HS-5 (cell line): ENCODE results near the gene MS4A4E.
"Not testable (repeated sequence)": the region's sequence is repeated elsewhere in the genome, so short reads cannot be mapped to it uniquely, and the experiment has no call there.

Experiments
- DNase-seq: peaks from one replicate; pipeline ENCODE4 v3.0.0-alpha.2; 2012; ENCODE audit warnings: low read depth

Gene MS4A4E

GRCh38 chr11:60221181-60221580, 21.8 kb downstream of the MS4A4E start:
- DNase-seq: no peak

GRCh38 chr11:60214386-60214785, 28.6 kb downstream of the MS4A4E start:
- no peak for DNase-seq

GRCh38 chr11:60211206-60211605, 31.7 kb downstream of the MS4A4E start:
- no peak for DNase-seq

DNA sequence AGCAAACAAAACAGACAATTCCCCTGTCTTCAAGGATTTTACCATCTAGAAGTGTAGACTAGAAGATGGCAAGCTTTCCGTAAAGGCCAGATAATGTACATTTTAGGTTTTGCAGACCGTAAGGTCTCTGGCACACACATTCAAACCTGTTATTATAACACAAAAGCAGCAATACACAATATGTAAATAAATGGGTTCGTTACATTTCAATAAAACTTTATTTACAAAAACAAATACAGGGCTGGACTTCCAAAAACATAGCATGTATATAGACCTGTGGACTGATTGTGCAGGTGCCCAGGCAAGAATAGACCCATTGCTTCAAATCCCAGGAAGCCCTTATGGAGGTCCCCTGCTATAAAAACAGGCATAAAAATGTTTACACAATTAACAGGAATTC, 33.0 kb downstream of the MS4A4E start:
- DNase-seq: no peak

- no peak for DNase-seq
These were observed 34.0 kb downstream of the MS4A4E start for GRCh38 chr11:60208951-60209350.

GRCh38 chr11:60208146-60208895, 34.6 kb downstream of the MS4A4E start:
- DNase-seq: no peak

- no peak for DNase-seq
These were observed 36.3 kb downstream of the MS4A4E start for GRCh38 chr11:60206616-60207015.

DNA sequence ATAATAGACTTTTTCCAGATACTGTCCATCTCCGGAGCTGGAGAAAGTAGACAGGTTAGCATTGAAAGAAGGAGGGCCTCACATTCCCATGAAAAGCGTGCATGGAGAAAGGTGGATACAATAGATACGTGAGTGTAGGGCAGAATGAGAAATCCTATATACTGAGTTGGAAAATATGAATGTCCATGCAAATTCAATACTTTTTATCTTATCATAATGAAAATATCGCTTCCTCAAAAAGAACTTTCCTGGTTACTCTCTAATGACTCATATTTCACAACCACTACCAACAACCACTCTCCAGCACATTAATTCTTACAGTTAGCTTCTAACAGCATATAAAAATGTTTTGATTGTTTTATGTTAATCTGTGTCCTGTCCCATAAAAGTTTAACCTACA, 38.0 kb downstream of the MS4A4E start:
- DNase-seq: no peak

- not testable (repeated sequence) for DNase-seq
These were observed 41.6 kb downstream of the MS4A4E start for GRCh38 chr11:60201334-60201733.

GRCh38 chr11:60197442-60197841, 45.5 kb downstream of the MS4A4E start:
- DNase-seq: no peak

- DNase-seq: no peak
These were observed 47.0 kb downstream of the MS4A4E start for GRCh38 chr11:60195923-60196368.

GRCh38 chr11:60194511-60194910, 48.4 kb downstream of the MS4A4E start:
- DNase-seq: no peak

GRCh38 chr11:60193687-60194433, 49.1 kb downstream of the MS4A4E start:
- peak; percentile 23 for DNase-seq

DNA sequence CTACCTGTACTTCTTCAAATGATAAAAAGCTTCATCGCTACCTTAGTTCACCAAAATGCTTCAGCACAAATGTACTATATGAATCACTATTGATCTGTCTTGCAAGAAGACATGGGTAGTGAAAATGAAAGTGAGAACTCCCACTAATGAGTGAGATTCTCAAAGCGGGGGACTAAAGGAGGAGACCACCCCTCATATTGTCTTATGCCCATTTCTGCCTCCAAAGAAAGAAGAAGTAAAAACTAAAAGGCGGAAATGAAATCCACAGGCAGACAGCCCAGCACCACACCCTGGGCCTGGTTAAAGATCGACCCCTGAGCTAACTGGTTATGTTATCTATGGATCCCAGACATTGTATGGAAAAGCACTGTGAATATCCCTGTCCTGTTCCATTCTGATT, 50.4 kb downstream of the MS4A4E start:
- DNase-seq: not testable (repeated sequence)

DNA sequence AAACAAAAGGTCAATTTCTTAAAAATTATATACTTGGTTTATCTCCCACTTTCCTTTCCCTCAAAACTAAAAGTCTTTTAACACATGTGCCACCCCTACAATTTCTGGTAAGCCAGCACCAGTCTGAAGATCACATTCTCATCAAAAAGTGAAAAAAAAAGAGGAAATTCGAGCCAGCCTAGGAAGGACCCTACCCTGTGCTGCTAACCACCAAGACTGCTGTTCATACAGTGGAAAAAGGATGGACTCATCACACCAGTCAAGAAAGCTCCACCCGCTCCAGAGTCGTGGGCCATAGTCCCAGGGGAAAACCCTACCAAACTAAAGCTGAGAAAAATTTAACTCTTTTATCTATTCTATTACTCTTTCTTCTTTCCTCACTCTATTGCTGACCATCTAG, 54.5 kb downstream of the MS4A4E start:
- DNase-seq: not testable (repeated sequence)

DNA sequence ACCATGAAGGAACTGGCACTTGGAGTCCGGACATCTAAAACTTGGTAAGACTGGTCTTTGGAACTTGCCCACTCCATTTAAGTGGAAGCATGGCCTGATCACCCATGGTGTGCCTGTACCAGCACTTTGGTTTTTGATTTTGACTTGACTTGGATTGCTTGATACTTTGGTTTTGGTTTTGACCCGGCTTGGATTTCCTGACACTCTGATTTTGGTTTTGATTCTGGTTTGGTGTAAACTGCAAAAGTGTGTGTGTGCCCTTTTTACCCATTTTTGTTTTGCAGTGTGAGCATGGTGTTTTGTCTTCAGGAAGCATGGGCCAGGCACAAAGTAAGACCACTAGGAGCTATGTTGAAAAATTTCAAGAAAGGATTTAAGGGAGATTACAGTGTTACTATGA, 56.8 kb downstream of the MS4A4E start:
- not testable (repeated sequence) for DNase-seq

DNA sequence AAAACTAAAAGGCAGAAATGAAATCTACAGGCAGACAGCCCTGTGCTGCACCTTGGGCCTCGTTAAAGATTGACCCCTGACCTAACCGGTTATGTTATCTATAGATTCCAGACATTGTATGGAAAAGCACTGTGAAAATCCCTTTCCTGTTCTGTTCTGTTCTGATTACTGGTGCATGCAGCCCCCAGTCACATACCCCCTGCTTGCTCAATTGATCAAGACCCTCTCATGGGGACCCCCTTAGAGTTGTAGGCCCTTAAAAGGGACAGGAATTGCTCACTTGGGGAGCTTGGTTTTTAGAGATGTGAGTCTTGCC, 57.5 kb downstream of the MS4A4E start:
- DNase-seq: not testable (repeated sequence)

DNA sequence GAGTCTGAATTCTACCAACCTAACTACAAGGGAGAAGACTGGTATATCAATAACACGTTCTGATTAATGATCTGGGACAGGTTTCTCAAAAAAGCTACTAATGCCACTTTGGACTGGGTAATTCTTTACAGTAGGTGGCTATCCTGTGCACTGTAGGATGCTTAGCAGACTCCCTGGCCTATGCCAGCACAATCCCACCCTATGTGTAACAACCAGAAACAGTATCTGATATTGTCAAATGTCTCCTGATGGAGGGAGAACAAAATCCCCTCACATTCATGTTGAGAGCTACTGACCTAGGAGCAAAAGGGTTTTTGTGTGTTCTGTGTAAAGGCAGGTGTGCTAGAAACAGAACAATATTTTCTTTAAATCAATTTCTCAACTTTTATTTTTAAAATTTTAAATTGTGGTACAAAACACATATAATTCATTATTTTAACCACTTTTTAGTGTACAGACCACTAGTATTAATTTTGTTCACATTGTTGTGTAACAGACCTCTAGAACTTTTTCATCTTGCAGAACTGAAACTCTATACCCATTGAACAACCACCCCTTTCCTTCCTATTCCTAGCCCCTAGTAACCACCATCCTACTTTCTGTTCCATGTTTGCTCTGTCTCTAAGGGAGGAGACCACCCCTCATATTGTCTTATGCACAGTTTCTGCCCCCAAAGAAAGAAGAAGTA, 58.0 kb downstream of the MS4A4E start:
- DNase-seq: no peak

DNA sequence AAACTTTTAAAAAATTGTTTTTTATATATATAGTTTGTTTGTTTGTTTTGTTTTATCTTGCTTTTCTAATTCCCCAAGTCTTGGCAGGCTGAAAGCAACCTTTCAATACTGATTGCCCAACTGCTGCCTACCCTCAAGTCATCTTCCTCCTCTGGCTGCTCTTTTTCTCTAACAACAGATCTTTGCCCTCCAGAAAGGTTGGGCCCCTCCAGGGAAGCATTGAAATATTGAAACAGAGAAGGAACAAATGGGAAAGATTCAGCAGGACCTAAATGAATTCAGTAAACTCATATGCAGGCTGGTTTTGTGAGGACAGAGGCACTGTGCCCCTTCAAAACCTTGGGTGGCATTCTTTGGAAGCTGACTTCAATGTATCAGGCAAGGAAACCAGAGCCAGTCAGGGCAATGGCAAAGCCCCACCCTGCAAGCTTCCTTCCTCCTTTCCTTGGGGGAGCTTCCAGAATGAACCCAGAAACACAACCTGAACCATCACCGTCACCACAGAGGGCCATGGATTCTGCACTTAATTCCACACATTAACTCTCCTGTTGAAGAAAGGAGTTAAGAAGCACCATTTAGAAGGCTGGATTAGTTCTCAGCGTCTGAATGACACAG, 59.2 kb downstream of the MS4A4E start:
- no peak for DNase-seq

DNA sequence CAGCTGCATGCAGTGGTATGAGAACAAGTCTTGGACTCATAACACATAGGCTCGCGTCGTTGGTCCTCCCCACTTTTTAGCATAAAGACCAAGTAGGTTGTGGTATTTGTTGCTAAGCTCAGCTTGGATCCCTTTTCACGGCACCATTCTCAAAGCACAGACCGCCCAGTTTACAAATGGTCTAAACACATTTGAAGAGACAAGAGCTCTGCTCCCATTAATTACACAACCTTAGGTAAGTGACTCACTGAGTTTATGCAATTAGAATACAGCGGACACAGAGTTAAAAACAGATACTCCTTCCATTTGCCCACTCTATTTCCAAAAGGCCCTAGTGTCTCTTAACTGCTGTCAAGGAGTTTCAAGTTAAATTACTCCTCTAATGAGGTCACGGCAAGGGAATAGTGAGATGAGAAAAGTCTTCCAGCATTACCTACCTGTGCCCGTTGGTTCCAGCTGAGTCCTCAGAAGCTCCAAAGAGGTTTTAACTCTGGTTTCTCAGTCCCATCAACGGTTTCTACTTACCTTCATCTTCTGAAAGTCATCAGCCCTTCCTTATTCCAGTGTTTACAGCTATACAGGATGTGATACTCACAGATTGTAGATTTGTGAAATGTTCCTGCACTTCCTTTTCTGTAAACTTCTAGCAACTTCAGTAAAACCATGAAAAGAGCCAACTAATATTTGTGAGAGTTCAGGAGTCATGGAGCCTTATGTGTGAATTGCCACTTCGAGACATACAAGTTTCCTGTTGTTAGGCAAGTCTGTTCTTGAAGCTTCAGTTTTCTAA, 60.2 kb downstream of the MS4A4E start, which contains the start of gene MS4A6A:
Gene MS4A6A, minus strand, starts transcription at position 543 of the 790 bp plus-strand sequence. CDS start 1,356 bp downstream, outside the sequence.
- DNase-seq: no peak

DNA sequence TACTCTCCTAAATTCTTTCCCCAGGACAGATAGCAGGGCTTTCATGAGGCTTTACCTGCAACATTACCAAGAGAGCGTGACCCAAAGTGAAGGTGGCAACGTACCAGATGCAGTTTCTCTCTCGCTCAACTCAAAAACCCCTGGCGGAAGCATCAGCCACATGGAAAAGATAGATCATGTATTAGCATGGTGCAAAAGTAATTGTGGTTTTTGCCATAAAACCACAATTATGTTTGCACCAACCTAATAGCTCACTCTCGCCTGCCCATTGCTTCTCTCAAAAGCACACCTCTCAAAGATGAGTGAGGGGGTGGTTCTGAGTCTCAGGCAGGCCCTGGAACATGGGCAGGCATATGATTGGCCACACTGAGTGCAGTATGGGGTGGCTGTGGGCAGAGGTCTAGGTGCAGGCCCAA, 67.1 kb downstream of the MS4A4E start:
- DNase-seq: no peak

DNA sequence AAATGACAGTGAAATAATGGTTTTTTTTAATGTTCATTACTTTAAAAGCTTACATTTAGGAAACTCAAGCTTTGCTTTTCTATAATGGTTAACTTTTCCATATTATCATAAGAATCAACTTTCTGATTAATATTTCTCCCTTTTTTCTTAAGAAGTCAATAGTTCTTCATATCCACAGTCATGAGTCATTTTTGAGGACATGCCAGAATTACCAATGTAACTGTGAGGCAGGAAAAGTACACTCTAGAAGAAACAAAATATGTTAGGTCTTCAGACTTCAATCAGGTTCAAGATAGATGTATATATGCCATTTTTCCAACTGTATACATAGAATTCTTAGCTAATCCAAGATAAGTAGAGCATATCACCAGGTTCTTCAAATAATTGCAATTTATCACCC, 70.9 kb downstream of the MS4A4E start:
- no peak for DNase-seq
